T-cell (primary cell): ENCODE data around the gene UMAD1. TPM values are rescaled to one million over a fixed set of nuclear protein-coding genes. Genes with fewer than 3 reads are reported as not detected.

Experiments used
- ATAC-seq, 4 experiments: fragments of 200-7000 bp in 3 of 4; fragments of 150-1000 bp in 1 of 4; cut with Tn5 transposase; replicated peaks in 1 of 4; 1 replicate in 3 of 4; 2 replicates in 1 of 4; pipeline ENCODE4 v1.10.0; 2021; ENCODE audit warnings: moderate library complexity in 3 of 4, mild to moderate bottlenecking in 2 of 4, moderate number of reproducible peaks in 1 of 4
- CTCF ChIA-PET, 2 donors: fragments of 300-600 bp; sonication (Branson Sonifier 250); formaldehyde crosslinking; loops; one replicate each; lab custom pipeline; 2022; ENCODE audit warnings: antibody characterized with exemption in 2 of 2; lab: Charles Lee
- POLR2A ChIA-PET, 2 donors: fragments of 300-600 bp; sonication (Branson Sonifier 250); formaldehyde crosslinking; loops; one replicate each; lab custom pipeline; 2022; ENCODE audit warnings: antibody characterized with exemption in 2 of 2; lab: Charles Lee
- DNase-seq, 35 experiments: peaks; one replicate each; pipeline versions ENCODE4 v3.0.0 to v3.0.0-alpha.2; 2013 to 2023
- H3K27ac ChIP-seq: one replicate; pipeline ENCODE4 v1.5.1; 2013; ENCODE audit warnings: low read length
- H3K27me3 ChIP-seq, 2 experiments: replicated peaks in 1 of 2; 1 replicate in 1 of 2; 2 replicates in 1 of 2; pipeline versions ENCODE4 v1.6.1 to v1.7.0; 2013; ENCODE audit warnings: low read length in 1 of 2, mixed read lengths in 1 of 2; ENCODE audit not compliant: control insufficient read depth in 2 of 2, insufficient read depth in 2 of 2; ENCODE audit errors: extremely low read depth in 1 of 2
- H3K36me3 ChIP-seq, 2 donors: 1 replicate in 1 of 2; 2 replicates in 1 of 2; pipeline versions ENCODE4 v1.6.1 to v1.7.0; 2013; ENCODE audit warnings: low read length in 1 of 2; ENCODE audit not compliant: control insufficient read depth in 2 of 2, insufficient read depth in 1 of 2; ENCODE audit errors: extremely low read depth in 1 of 2
- H3K4me1 ChIP-seq, 2 experiments: 1 replicate in 1 of 2; 2 replicates in 1 of 2; pipeline versions ENCODE4 v1.6.1 to v1.7.0; 2013; ENCODE audit warnings: low read length in 2 of 2, mixed read lengths in 1 of 2; ENCODE audit not compliant: insufficient read depth in 2 of 2, control insufficient read depth in 1 of 2; ENCODE audit errors: extremely low read depth in 1 of 2
- H3K4me3 ChIP-seq, 2 donors: 1 replicate in 1 of 2; 2 replicates in 1 of 2; pipeline versions ENCODE4 v1.5.1 to v1.7.0; 2013; ENCODE audit warnings: mild to moderate bottlenecking in 2 of 2, low read length in 1 of 2, moderate library complexity in 1 of 2; ENCODE audit not compliant: control insufficient read depth in 1 of 2; ENCODE audit errors: extremely low read depth in 1 of 2
- H3K9me3 ChIP-seq: 2 replicates; pipeline ENCODE4 v1.7.0; 2013
- H3K27ac Mint-ChIP-seq, 2 donors: one replicate each; pipeline ENCODE4 v1.8.0; 2020 to 2021; ENCODE audit warnings: mild to moderate bottlenecking in 2 of 2, mixed read lengths in 2 of 2
- H3K27me3 Mint-ChIP-seq, 2 donors: one replicate each; pipeline ENCODE4 v1.8.0; 2021 to 2022; ENCODE audit warnings: mixed read lengths in 2 of 2
- H3K36me3 Mint-ChIP-seq: one replicate; pipeline ENCODE4 v1.8.0; 2021; ENCODE audit warnings: mixed read lengths
- H3K4me1 Mint-ChIP-seq, 3 donors: one replicate each; pipeline ENCODE4 v1.8.0; 2020 to 2022; ENCODE audit warnings: mixed read lengths in 3 of 3, mild to moderate bottlenecking in 1 of 3
- H3K4me3 Mint-ChIP-seq, 3 donors: one replicate each; pipeline ENCODE4 v1.8.0; 2020 to 2022; ENCODE audit warnings: mild to moderate bottlenecking in 3 of 3, mixed read lengths in 3 of 3, moderate library complexity in 3 of 3
- H3K9me3 Mint-ChIP-seq, 3 donors: one replicate each; pipeline ENCODE4 v1.8.0; 2020 to 2022; ENCODE audit warnings: mixed read lengths in 3 of 3
- WGBS: methylation state at CpG from one replicate; pipeline ENCODE4 v1.1.5; 2013; ENCODE audit warnings: missing lambda C conversion rate; ENCODE audit not compliant: insufficient coverage; 5-methylcytosine and 5-hydroxymethylcytosine counted together
- total RNA-seq, 35 experiments: library from RNA in 6 of 35; stranded (reverse) in 6 of 35; fragments of 120-200 nt in 1 of 35; gene quantifications; one replicate each; pipeline versions ENCODE4 v1.2.1 to v1.2.4 and lab custom pipeline; 2013 to 2026

The UMAD1 gene
- total RNA-seq, 5 donors from 2014 or later (not counting 1 experiment from before 2014, with no cell fraction given): 13.8 to 19.8 (median 16.6) TPM

- Mint-ChIP-seq H3K9me3 (peaks cover 0 to 5% (median 4%) of the 10 kb centered on the region in 3 donors), H3K27ac (no peak overlapping the region), H3K36me3 (peaks cover 17% of the 10 kb centered on the region), H3K27me3 (no peaks in the 10 kb centered on the region), H3K4me3 (no peak overlapping the region), H3K4me1 (peaks cover 49 to 61% (median 60%) of the 10 kb centered on the region in 3 donors)
- H3K36me3 ChIP-seq: no peaks in the 10 kb centered on the region
- POLR2A ChIA-PET: no interaction called here
- DNase-seq (no peak), ATAC-seq (no peak)
- peaks cover 3% of the 10 kb centered on the region in 2 experiments for H3K4me1 ChIP-seq
- WGBS: no CpG with 5 or more reads among the region's 1 CpG
- H3K9me3 ChIP-seq: no peaks in the 10 kb centered on the region
- no peaks in the 10 kb centered on the region for H3K27me3 ChIP-seq
- CTCF ChIA-PET: interaction anchor here in 1 of 2 donors (0.6 kb wide), 1 partner anchor 456 kb away, joined by 3 read pairs; no protein-coding TSS in a partner anchor
- H3K27ac ChIP-seq: no peak overlapping the region
- no peak overlapping the region for H3K4me3 ChIP-seq
Measured at GRCh38 chr7:7668706-7669105, 28.2 kb downstream of the UMAD1 start.

DNA sequence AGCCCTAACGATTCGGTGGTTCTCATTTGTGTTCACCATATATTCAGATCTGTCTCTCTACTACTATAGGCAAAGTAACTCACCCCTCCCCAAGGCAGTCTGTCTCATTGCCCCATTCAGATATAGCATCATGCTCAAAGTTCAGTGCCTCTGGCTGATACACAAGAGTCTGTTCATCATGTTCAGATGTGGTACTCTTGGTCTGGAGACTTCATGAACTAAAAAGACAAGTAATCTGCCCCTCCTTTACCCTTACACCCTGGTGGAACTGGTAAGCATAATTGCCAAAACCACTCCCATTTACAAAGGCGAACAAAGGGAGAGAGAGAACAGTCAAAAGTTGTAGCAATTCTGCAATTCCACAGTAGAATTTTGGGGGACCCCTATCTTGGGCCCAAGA, 29.9 kb downstream of the UMAD1 start:
- Mint-ChIP-seq H3K27ac (peak overlapping the region in 1 of 2 donors; percentile 24), H3K9me3 (peaks cover 0 to 5% (median 4%) of the 10 kb centered on the region in 3 donors), H3K27me3 (no peaks in the 10 kb centered on the region), H3K36me3 (peaks cover 26% of the 10 kb centered on the region), H3K4me3 (no peak overlapping the region), H3K4me1 (peaks cover 46 to 59% (median 47%) of the 10 kb centered on the region in 3 donors)
- CTCF ChIA-PET: interaction anchor here in 1 of 2 donors (1.3 kb wide), 1 partner anchor 10 kb away, joined by 6 read pairs; no protein-coding TSS in a partner anchor
- ATAC-seq (no peak), DNase-seq (no peak)
- Histone ChIP-seq H3K27ac (no peak overlapping the region), H3K4me3 (no peak overlapping the region), H3K36me3 (peaks cover 4 to 5% of the 10 kb centered on the region in 2 donors), H3K4me1 (peaks cover 3% of the 10 kb centered on the region in 2 experiments), H3K9me3 (no peaks in the 10 kb centered on the region), H3K27me3 (no peaks in the 10 kb centered on the region)
- POLR2A ChIA-PET: no interaction called here
- WGBS: no CpG with 5 or more reads among the region's 3 CpGs

- no peak for DNase-seq
- ChIA-PET POLR2A (no interaction called here), CTCF (interaction anchor here in 1 of 2 donors (0.7 to 1.3 kb wide), 2 partner anchors 10 to 159 kb away, joined by 3 to 6 read pairs; no protein-coding TSS in a partner anchor)
- no CpG with 5 or more reads among the region's 3 CpGs for WGBS
- Histone ChIP-seq H3K27me3 (no peaks in the 10 kb centered on the region), H3K27ac (peak overlapping the region; percentile 25), H3K4me1 (peaks cover 3% of the 10 kb centered on the region in 2 experiments), H3K36me3 (peaks cover 6 to 9% of the 10 kb centered on the region in 2 donors), H3K9me3 (no peaks in the 10 kb centered on the region), H3K4me3 (no peak overlapping the region)
- H3K4me1 Mint-ChIP-seq: peaks cover 46 to 62% (median 49%) of the 10 kb centered on the region in 3 donors
- no peaks in the 10 kb centered on the region for H3K27me3 Mint-ChIP-seq
- peak overlapping the region; percentile 56 to 78 for H3K27ac Mint-ChIP-seq
- peaks cover 34% of the 10 kb centered on the region for H3K36me3 Mint-ChIP-seq
- ATAC-seq: no peak
- H3K4me3 Mint-ChIP-seq: no peak overlapping the region
- H3K9me3 Mint-ChIP-seq: peaks cover 0 to 5% (median 4%) of the 10 kb centered on the region in 3 donors
Measured at GRCh38 chr7:7671361-7671760, 30.8 kb downstream of the UMAD1 start.

- DNase-seq (peak in 1 of 35 experiments; percentile 9), ATAC-seq (peak; percentile 11 to 55 (median 46))
- peaks cover 0 to 9% (median 6%) of the 10 kb centered on the region in 3 donors for H3K9me3 Mint-ChIP-seq
- peaks cover 46 to 60% (median 51%) of the 10 kb centered on the region in 3 donors for H3K4me1 Mint-ChIP-seq
- peaks cover 38% of the 10 kb centered on the region for H3K36me3 Mint-ChIP-seq
- WGBS: 56% methylated on average over 3 of the region's 6 CpGs
- Histone ChIP-seq H3K27me3 (no peaks in the 10 kb centered on the region), H3K36me3 (peaks cover 6 to 9% of the 10 kb centered on the region in 2 donors), H3K4me3 (no peak overlapping the region), H3K4me1 (peaks cover 3% of the 10 kb centered on the region in 2 experiments), H3K9me3 (no peaks in the 10 kb centered on the region), H3K27ac (peak overlapping the region; percentile 31)
- no peaks in the 10 kb centered on the region for H3K27me3 Mint-ChIP-seq
- ChIA-PET CTCF (interaction anchor here in 1 of 2 donors (0.7 kb wide), 1 partner anchor 18 kb away, joined by 3 read pairs; no protein-coding TSS in a partner anchor), POLR2A (no interaction called here)
- peak overlapping the region; percentile 37 to 55 (median 52) for H3K4me3 Mint-ChIP-seq
- peak overlapping the region; percentile 56 to 78 for H3K27ac Mint-ChIP-seq
Measured at GRCh38 chr7:7672545-7673239, 32.1 kb downstream of the UMAD1 start.

GRCh38 chr7:7673240-7673550, 32.6 kb downstream of the UMAD1 start:
- peaks cover 0 to 13% (median 9%) of the 10 kb centered on the region in 3 donors for H3K9me3 Mint-ChIP-seq
- ATAC-seq: peak in 2 of 4 experiments; percentile 29 to 34
- H3K27ac ChIP-seq: peak overlapping the region; percentile 31
- ChIA-PET CTCF (interaction anchor here in 1 of 2 donors (0.7 kb wide), 1 partner anchor 18 kb away, joined by 3 read pairs; no protein-coding TSS in a partner anchor), POLR2A (no interaction called here)
- H3K27ac Mint-ChIP-seq: peak overlapping the region; percentile 56 to 78
- no peaks in the 10 kb centered on the region for H3K27me3 ChIP-seq
- peaks cover 38% of the 10 kb centered on the region for H3K36me3 Mint-ChIP-seq
- no peaks in the 10 kb centered on the region for H3K9me3 ChIP-seq
- H3K4me1 Mint-ChIP-seq: peaks cover 46 to 58% (median 51%) of the 10 kb centered on the region in 3 donors
- peaks cover 3% of the 10 kb centered on the region in 2 experiments for H3K4me1 ChIP-seq
- peaks cover 8 to 9% of the 10 kb centered on the region in 2 donors for H3K36me3 ChIP-seq
- no CpG with 5 or more reads among the region's 2 CpGs for WGBS
- peak overlapping the region; percentile 37 to 55 (median 52) for H3K4me3 Mint-ChIP-seq
- peak in 2 of 35 experiments; percentile 2 to 19 for DNase-seq
- H3K4me3 ChIP-seq: no peak overlapping the region
- H3K27me3 Mint-ChIP-seq: no peaks in the 10 kb centered on the region

- no peak for ATAC-seq
- Histone ChIP-seq H3K27me3 (no peaks in the 10 kb centered on the region), H3K9me3 (no peaks in the 10 kb centered on the region), H3K36me3 (peaks cover 8 to 9% of the 10 kb centered on the region in 2 donors), H3K27ac (no peak overlapping the region), H3K4me1 (peaks cover 2 to 3% of the 10 kb centered on the region in 2 experiments), H3K4me3 (no peak overlapping the region)
- Mint-ChIP-seq H3K4me3 (no peak overlapping the region), H3K27me3 (no peaks in the 10 kb centered on the region), H3K36me3 (peaks cover 32% of the 10 kb centered on the region), H3K4me1 (peaks cover 44 to 51% (median 49%) of the 10 kb centered on the region in 3 donors), H3K27ac (peak overlapping the region; percentile 19 to 36), H3K9me3 (peaks cover 0 to 8% (median 5%) of the 10 kb centered on the region in 3 donors)
- WGBS: 67% methylated on average over 6 of the region's 6 CpGs
- CTCF ChIA-PET: no interaction called here
- POLR2A ChIA-PET: no interaction called here
- DNase-seq: no peak
Measured at GRCh38 chr7:7675686-7676085, 35.1 kb downstream of the UMAD1 start.
